ENCODE data around the gene MRPS12.

DNA sequence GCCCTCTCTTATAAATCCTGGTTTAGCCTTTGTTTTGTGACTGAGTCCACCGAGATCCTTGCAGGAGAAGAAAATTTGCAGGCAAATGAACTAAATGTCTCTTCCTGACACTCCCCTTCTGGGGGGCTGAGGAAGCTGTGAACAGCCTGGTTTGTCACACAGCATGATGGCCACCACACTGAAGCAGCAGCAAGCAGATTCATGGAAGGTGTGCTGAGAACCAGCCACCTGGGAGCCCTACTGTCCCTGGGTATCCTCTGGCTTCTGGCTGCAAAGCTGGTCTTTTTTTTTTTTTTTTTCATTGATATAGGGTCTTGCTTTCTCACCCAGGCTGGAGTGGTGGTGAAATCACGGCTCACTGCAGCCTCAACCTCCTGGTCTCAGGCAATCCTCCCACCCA is 11.2 kb downstream of the MRPS12 start:
- TF ChIP-seq, protein P1, sequence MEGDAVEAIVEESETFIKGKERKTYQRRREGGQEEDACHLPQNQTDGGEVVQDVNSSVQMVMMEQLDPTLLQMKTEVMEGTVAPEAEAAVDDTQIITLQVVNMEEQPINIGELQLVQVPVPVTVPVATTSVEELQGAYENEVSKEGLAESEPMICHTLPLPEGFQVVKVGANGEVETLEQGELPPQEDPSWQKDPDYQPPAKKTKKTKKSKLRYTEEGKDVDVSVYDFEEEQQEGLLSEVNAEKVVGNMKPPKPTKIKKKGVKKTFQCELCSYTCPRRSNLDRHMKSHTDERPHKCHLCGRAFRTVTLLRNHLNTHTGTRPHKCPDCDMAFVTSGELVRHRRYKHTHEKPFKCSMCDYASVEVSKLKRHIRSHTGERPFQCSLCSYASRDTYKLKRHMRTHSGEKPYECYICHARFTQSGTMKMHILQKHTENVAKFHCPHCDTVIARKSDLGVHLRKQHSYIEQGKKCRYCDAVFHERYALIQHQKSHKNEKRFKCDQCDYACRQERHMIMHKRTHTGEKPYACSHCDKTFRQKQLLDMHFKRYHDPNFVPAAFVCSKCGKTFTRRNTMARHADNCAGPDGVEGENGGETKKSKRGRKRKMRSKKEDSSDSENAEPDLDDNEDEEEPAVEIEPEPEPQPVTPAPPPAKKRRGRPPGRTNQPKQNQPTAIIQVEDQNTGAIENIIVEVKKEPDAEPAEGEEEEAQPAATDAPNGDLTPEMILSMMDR (IDR thresholded peaks at IDR 0.05), result no peak
- no peak for TF ChIP-seq POLR2A (IDR thresholded peaks at IDR 0.05; ENCODE audit: low read depth)
- TF ChIP-seq POLR2AphosphoS5 (IDR thresholded peaks at IDR 0.05), result no peak
